Inflammatory macrophage treated with lipopolysaccharide for 1 hour (primary cell): ENCODE measurements around the gene CTXND1.

Experiments used
- DNase-seq, 2 donors: peaks; one replicate each; pipeline ENCODE4 v3.0.0-alpha.2; 2020 to 2022

CTXND1 gene

GRCh38 chr15:80180468-80180867 lies 71.5 kb downstream of the CTXND1 start:
- DNase-seq: no peak

GRCh38 chr15:80179935-80180334 lies 72.1 kb downstream of the CTXND1 start:
- DNase-seq: no peak

- DNase-seq: peak; percentile 35 to 77
Observed at GRCh38 chr15:80179025-80179759, 72.8 kb downstream of the CTXND1 start.

- DNase-seq: peak; percentile 83 to 92
Observed at GRCh38 chr15:80177156-80177555, 74.9 kb downstream of the CTXND1 start.

- DNase-seq: no peak
Observed at GRCh38 chr15:80176443-80176842, 75.6 kb downstream of the CTXND1 start.

- DNase-seq: no peak
Observed at GRCh38 chr15:80175436-80175835, 76.6 kb downstream of the CTXND1 start.

GRCh38 chr15:80174017-80174746 lies 77.8 kb downstream of the CTXND1 start:
- peak in 1 of 2 donors; percentile 26 for DNase-seq

- peak; percentile 36 to 71 for DNase-seq
Observed at GRCh38 chr15:80173022-80173759, 78.8 kb downstream of the CTXND1 start.

- no peak for DNase-seq
Observed at GRCh38 chr15:80172401-80172800, 79.6 kb downstream of the CTXND1 start.

- no peak for DNase-seq
Observed at GRCh38 chr15:80171787-80172186, 80.2 kb downstream of the CTXND1 start.

- DNase-seq: no peak
Observed at GRCh38 chr15:80170596-80170995, 81.4 kb downstream of the CTXND1 start.

GRCh38 chr15:80169768-80170357 lies 82.2 kb downstream of the CTXND1 start:
- DNase-seq: no peak

- no peak for DNase-seq
Observed at GRCh38 chr15:80168421-80168820, 83.6 kb downstream of the CTXND1 start.

GRCh38 chr15:80167936-80168335 lies 84.1 kb downstream of the CTXND1 start:
- DNase-seq: no peak

- no peak for DNase-seq
Observed at GRCh38 chr15:80163897-80164296, 88.1 kb downstream of the CTXND1 start.

GRCh38 chr15:80163217-80163616 lies 88.8 kb downstream of the CTXND1 start:
- no peak for DNase-seq

- no peak for DNase-seq
Observed at GRCh38 chr15:80162059-80162554, 89.9 kb downstream of the CTXND1 start.

GRCh38 chr15:80161468-80162016 lies 90.5 kb downstream of the CTXND1 start:
- no peak for DNase-seq

- peak; percentile 86 to 89 for DNase-seq
Observed at GRCh38 chr15:80160570-80161156, 91.3 kb downstream of the CTXND1 start.

- DNase-seq: no peak
Observed at GRCh38 chr15:80159811-80160569, 92.0 kb downstream of the CTXND1 start.

- no peak for DNase-seq
Observed at GRCh38 chr15:80159301-80159700, 92.7 kb downstream of the CTXND1 start.

GRCh38 chr15:80157215-80157614 lies 94.8 kb downstream of the CTXND1 start:
- no peak for DNase-seq
